ENCODE measurements around the gene AIG1.

AIG1 gene

GRCh38 chr6:143356101-143356880 lies 295.6 kb downstream of the AIG1 start:
- DNase-seq (ENCODE audit: low read depth in 2 of 2, low spot score in 1 of 2) = no peak

GRCh38 chr6:143357152-143357551 lies 296.5 kb downstream of the AIG1 start:
- DNase-seq (ENCODE audit: low read depth in 2 of 2, low spot score in 1 of 2) = no peak

GRCh38 chr6:143357561-143358255 lies 297.0 kb downstream of the AIG1 start:
- no peak for DNase-seq (ENCODE audit: low read depth in 2 of 2, low spot score in 1 of 2)

GRCh38 chr6:143361536-143362191 lies 301.0 kb downstream of the AIG1 start:
- DNase-seq (ENCODE audit: low read depth in 2 of 2, low spot score in 1 of 2) = no peak

- DNase-seq (ENCODE audit: low read depth in 2 of 2, low spot score in 1 of 2) = no peak
These were observed 301.5 kb downstream of the AIG1 start for GRCh38 chr6:143362192-143362558.

GRCh38 chr6:143363299-143363698 lies 302.6 kb downstream of the AIG1 start:
- DNase-seq (ENCODE audit: low read depth in 2 of 2, low spot score in 1 of 2) = no peak

- no peak for DNase-seq (ENCODE audit: low read depth in 2 of 2, low spot score in 1 of 2)
These were observed 307.7 kb downstream of the AIG1 start for GRCh38 chr6:143368426-143368825.

- DNase-seq (ENCODE audit: low read depth in 2 of 2, low spot score in 1 of 2) = no peak
These were observed 309.3 kb downstream of the AIG1 start for GRCh38 chr6:143369971-143370370.

- no peak for DNase-seq (ENCODE audit: low read depth in 2 of 2, low spot score in 1 of 2)
These were observed 310.2 kb downstream of the AIG1 start for GRCh38 chr6:143370812-143371370.

- no peak for DNase-seq (ENCODE audit: low read depth in 2 of 2, low spot score in 1 of 2)
These were observed 311.7 kb downstream of the AIG1 start for GRCh38 chr6:143372199-143372882.

- DNase-seq (ENCODE audit: low read depth in 2 of 2, low spot score in 1 of 2) = no peak
These were observed 313.3 kb downstream of the AIG1 start for GRCh38 chr6:143374014-143374413.

- no peak for DNase-seq (ENCODE audit: low read depth in 2 of 2, low spot score in 1 of 2)
These were observed 314.4 kb downstream of the AIG1 start for GRCh38 chr6:143375022-143375585.

- DNase-seq (ENCODE audit: low read depth in 2 of 2, low spot score in 1 of 2) = no peak
These were observed 315.7 kb downstream of the AIG1 start for GRCh38 chr6:143376375-143376774.

GRCh38 chr6:143376861-143377260 lies 316.2 kb downstream of the AIG1 start:
- no peak for DNase-seq (ENCODE audit: low read depth in 2 of 2, low spot score in 1 of 2)

- DNase-seq (ENCODE audit: low read depth in 2 of 2, low spot score in 1 of 2) = no peak
These were observed 324.9 kb downstream of the AIG1 start for GRCh38 chr6:143385636-143386035.

- DNase-seq (ENCODE audit: low read depth in 2 of 2, low spot score in 1 of 2) = no peak
These were observed 329.6 kb downstream of the AIG1 start for GRCh38 chr6:143390278-143390677.
